Measurements from ENCODE around the gene CD44.

CD44 gene

GRCh38 chr11:35152575-35152974 lies 13.6 kb downstream of the CD44 start:
- Histone ChIP-seq H3K27ac (ENCODE audit: low read length) (no peak overlapping the region), H3K9ac (ENCODE audit: low read depth, low read length) (no peak overlapping the region), H3K36me3 (ENCODE audit: insufficient read depth, low read depth, low read length) (no peaks in the 10 kb centered on the region), H3K9me3 (ENCODE audit: insufficient read depth, low read depth, low read length) (no peaks in the 10 kb centered on the region), H3K4me1 (ENCODE audit: insufficient read depth, low read length) (peaks cover 17% of the 10 kb centered on the region), H3K4me3 (ENCODE audit: low read length) (no peak overlapping the region), H3K27me3 (ENCODE audit: insufficient read depth, low read length) (no peaks in the 10 kb centered on the region)

GRCh38 chr11:35153280-35153679 lies 14.3 kb downstream of the CD44 start:
- Histone ChIP-seq H3K4me1 (ENCODE audit: insufficient read depth, low read length) (peaks cover 22% of the 10 kb centered on the region), H3K4me3 (ENCODE audit: low read length) (no peak overlapping the region), H3K27me3 (ENCODE audit: insufficient read depth, low read length) (no peaks in the 10 kb centered on the region), H3K36me3 (ENCODE audit: insufficient read depth, low read depth, low read length) (no peaks in the 10 kb centered on the region), H3K27ac (ENCODE audit: low read length) (no peak overlapping the region), H3K9me3 (ENCODE audit: insufficient read depth, low read depth, low read length) (no peaks in the 10 kb centered on the region), H3K9ac (ENCODE audit: low read depth, low read length) (no peak overlapping the region)

GRCh38 chr11:35154952-35155351 lies 16.0 kb downstream of the CD44 start:
- Histone ChIP-seq H3K4me3 (ENCODE audit: low read length) (no peak overlapping the region), H3K4me1 (ENCODE audit: insufficient read depth, low read length) (peaks cover 28% of the 10 kb centered on the region), H3K9ac (ENCODE audit: low read depth, low read length) (no peak overlapping the region), H3K27ac (ENCODE audit: low read length) (no peak overlapping the region), H3K9me3 (ENCODE audit: insufficient read depth, low read depth, low read length) (no peaks in the 10 kb centered on the region), H3K27me3 (ENCODE audit: insufficient read depth, low read length) (no peaks in the 10 kb centered on the region), H3K36me3 (ENCODE audit: insufficient read depth, low read depth, low read length) (no peaks in the 10 kb centered on the region)

GRCh38 chr11:35155677-35156076 lies 16.7 kb downstream of the CD44 start:
- Histone ChIP-seq H3K9ac (ENCODE audit: low read depth, low read length) (no peak overlapping the region), H3K4me3 (ENCODE audit: low read length) (no peak overlapping the region), H3K4me1 (ENCODE audit: insufficient read depth, low read length) (peaks cover 28% of the 10 kb centered on the region), H3K27ac (ENCODE audit: low read length) (no peak overlapping the region), H3K36me3 (ENCODE audit: insufficient read depth, low read depth, low read length) (no peaks in the 10 kb centered on the region), H3K9me3 (ENCODE audit: insufficient read depth, low read depth, low read length) (no peaks in the 10 kb centered on the region), H3K27me3 (ENCODE audit: insufficient read depth, low read length) (no peaks in the 10 kb centered on the region)

- peaks cover 14% of the 10 kb centered on the region for H3K4me1 ChIP-seq (ENCODE audit: insufficient read depth, low read length)
- no peaks in the 10 kb centered on the region for H3K27me3 ChIP-seq (ENCODE audit: insufficient read depth, low read length)
- no peak overlapping the region for H3K27ac ChIP-seq (ENCODE audit: low read length)
- no peak overlapping the region for H3K9ac ChIP-seq (ENCODE audit: low read depth, low read length)
- no peaks in the 10 kb centered on the region for H3K36me3 ChIP-seq (ENCODE audit: insufficient read depth, low read depth, low read length)
- no peak overlapping the region for H3K4me3 ChIP-seq (ENCODE audit: low read length)
- no peaks in the 10 kb centered on the region for H3K9me3 ChIP-seq (ENCODE audit: insufficient read depth, low read depth, low read length)
Measured at GRCh38 chr11:35157814-35158700, 19.1 kb downstream of the CD44 start.

GRCh38 chr11:35158701-35159510 lies 19.9 kb downstream of the CD44 start:
- Histone ChIP-seq H3K4me3 (ENCODE audit: low read length) (no peak overlapping the region), H3K9me3 (ENCODE audit: insufficient read depth, low read depth, low read length) (no peaks in the 10 kb centered on the region), H3K27ac (ENCODE audit: low read length) (no peak overlapping the region), H3K27me3 (ENCODE audit: insufficient read depth, low read length) (no peaks in the 10 kb centered on the region), H3K4me1 (ENCODE audit: insufficient read depth, low read length) (peaks cover 21% of the 10 kb centered on the region), H3K36me3 (ENCODE audit: insufficient read depth, low read depth, low read length) (no peaks in the 10 kb centered on the region), H3K9ac (ENCODE audit: low read depth, low read length) (no peak overlapping the region; the same call in 1 of the 2 replicates)

- no peaks in the 10 kb centered on the region for H3K27me3 ChIP-seq (ENCODE audit: insufficient read depth, low read length)
- no peak overlapping the region for H3K9ac ChIP-seq (ENCODE audit: low read depth, low read length)
- no peaks in the 10 kb centered on the region for H3K36me3 ChIP-seq (ENCODE audit: insufficient read depth, low read depth, low read length)
- H3K27ac ChIP-seq (ENCODE audit: low read length) = no peak overlapping the region
- H3K4me3 ChIP-seq (ENCODE audit: low read length) = no peak overlapping the region
- H3K9me3 ChIP-seq (ENCODE audit: insufficient read depth, low read depth, low read length) = no peaks in the 10 kb centered on the region
- peaks cover 22% of the 10 kb centered on the region for H3K4me1 ChIP-seq (ENCODE audit: insufficient read depth, low read length)
Measured at GRCh38 chr11:35160246-35160824, 21.4 kb downstream of the CD44 start.

- Histone ChIP-seq H3K9ac (ENCODE audit: low read depth, low read length) (no peak overlapping the region), H3K9me3 (ENCODE audit: insufficient read depth, low read depth, low read length) (no peaks in the 10 kb centered on the region), H3K36me3 (ENCODE audit: insufficient read depth, low read depth, low read length) (no peaks in the 10 kb centered on the region), H3K27ac (ENCODE audit: low read length) (no peak overlapping the region), H3K4me1 (ENCODE audit: insufficient read depth, low read length) (peaks cover 28% of the 10 kb centered on the region), H3K27me3 (ENCODE audit: insufficient read depth, low read length) (no peaks in the 10 kb centered on the region), H3K4me3 (ENCODE audit: low read length) (no peak overlapping the region)
Measured at GRCh38 chr11:35160902-35161597, 22.1 kb downstream of the CD44 start.

GRCh38 chr11:35162745-35163144 lies 23.8 kb downstream of the CD44 start:
- Histone ChIP-seq H3K36me3 (ENCODE audit: insufficient read depth, low read depth, low read length) (no peaks in the 10 kb centered on the region), H3K27ac (ENCODE audit: low read length) (no peak overlapping the region), H3K4me1 (ENCODE audit: insufficient read depth, low read length) (peaks cover 28% of the 10 kb centered on the region), H3K27me3 (ENCODE audit: insufficient read depth, low read length) (no peaks in the 10 kb centered on the region), H3K4me3 (ENCODE audit: low read length) (no peak overlapping the region), H3K9me3 (ENCODE audit: insufficient read depth, low read depth, low read length) (no peaks in the 10 kb centered on the region), H3K9ac (ENCODE audit: low read depth, low read length) (no peak overlapping the region)

GRCh38 chr11:35163209-35163608 lies 24.2 kb downstream of the CD44 start:
- Histone ChIP-seq H3K4me3 (ENCODE audit: low read length) (no peak overlapping the region), H3K4me1 (ENCODE audit: insufficient read depth, low read length) (peaks cover 24% of the 10 kb centered on the region), H3K27me3 (ENCODE audit: insufficient read depth, low read length) (no peaks in the 10 kb centered on the region), H3K36me3 (ENCODE audit: insufficient read depth, low read depth, low read length) (no peaks in the 10 kb centered on the region), H3K9me3 (ENCODE audit: insufficient read depth, low read depth, low read length) (no peaks in the 10 kb centered on the region), H3K27ac (ENCODE audit: low read length) (no peak overlapping the region), H3K9ac (ENCODE audit: low read depth, low read length) (no peak overlapping the region)

GRCh38 chr11:35163702-35164496 lies 24.9 kb downstream of the CD44 start:
- Histone ChIP-seq H3K27ac (ENCODE audit: low read length) (no peak overlapping the region), H3K9ac (ENCODE audit: low read depth, low read length) (no peak overlapping the region), H3K9me3 (ENCODE audit: insufficient read depth, low read depth, low read length) (no peaks in the 10 kb centered on the region), H3K27me3 (ENCODE audit: insufficient read depth, low read length) (no peaks in the 10 kb centered on the region), H3K4me1 (ENCODE audit: insufficient read depth, low read length) (peaks cover 17% of the 10 kb centered on the region; the same call in 1 of the 2 replicates), H3K4me3 (ENCODE audit: low read length) (no peak overlapping the region), H3K36me3 (ENCODE audit: insufficient read depth, low read depth, low read length) (no peaks in the 10 kb centered on the region)

All from iPS-20b (cell line).